Measurements from ENCODE around the gene PRSS2. TPM values are rescaled to one million over a fixed set of nuclear protein-coding genes. Genes with fewer than 3 reads are reported as not detected.

PRSS2 gene
- total RNA-seq, 1 donor: not detected

- H3K4me1 ChIP-seq (ENCODE audit: insufficient read depth, low read length): peaks cover 60% of the 10 kb centered on the region
- no peak overlapping the region for H3K4me3 ChIP-seq (ENCODE audit: low read length)
- no peaks in the 10 kb centered on the region for H3K27me3 ChIP-seq (ENCODE audit: insufficient read depth, low read length)
- no peaks in the 10 kb centered on the region for H3K9me3 ChIP-seq (ENCODE audit: low read depth, low read length)
Measured at GRCh38 chr7:142811154-142811737, 40.5 kb downstream of the PRSS2 start.

- Histone ChIP-seq H3K4me3 (ENCODE audit: low read length) (no peak overlapping the region), H3K4me1 (ENCODE audit: insufficient read depth, low read length) (peaks cover 46% of the 10 kb centered on the region), H3K27me3 (ENCODE audit: insufficient read depth, low read length) (no peaks in the 10 kb centered on the region), H3K9me3 (ENCODE audit: low read depth, low read length) (no peaks in the 10 kb centered on the region)
Measured at GRCh38 chr7:142812437-142813215, 41.9 kb downstream of the PRSS2 start.

- H3K4me1 ChIP-seq (ENCODE audit: insufficient read depth, low read length): peaks cover 40% of the 10 kb centered on the region
- H3K9me3 ChIP-seq (ENCODE audit: low read depth, low read length): no peaks in the 10 kb centered on the region
- no peak overlapping the region for H3K4me3 ChIP-seq (ENCODE audit: low read length)
- H3K27me3 ChIP-seq (ENCODE audit: insufficient read depth, low read length): no peaks in the 10 kb centered on the region
Measured at GRCh38 chr7:142813226-142813625, 42.5 kb downstream of the PRSS2 start.

GRCh38 chr7:142813699-142814098, 42.9 kb downstream of the PRSS2 start:
- Histone ChIP-seq H3K4me3 (ENCODE audit: low read length) (no peak overlapping the region), H3K9me3 (ENCODE audit: low read depth, low read length) (no peaks in the 10 kb centered on the region), H3K27me3 (ENCODE audit: insufficient read depth, low read length) (no peaks in the 10 kb centered on the region), H3K4me1 (ENCODE audit: insufficient read depth, low read length) (peaks cover 36% of the 10 kb centered on the region)

- no peaks in the 10 kb centered on the region for H3K9me3 ChIP-seq (ENCODE audit: low read depth, low read length)
- H3K27me3 ChIP-seq (ENCODE audit: insufficient read depth, low read length): no peaks in the 10 kb centered on the region
- peaks cover 30% of the 10 kb centered on the region for H3K4me1 ChIP-seq (ENCODE audit: insufficient read depth, low read length)
- no peak overlapping the region for H3K4me3 ChIP-seq (ENCODE audit: low read length)
Measured at GRCh38 chr7:142814451-142814850, 43.7 kb downstream of the PRSS2 start.

GRCh38 chr7:142815134-142815533, 44.4 kb downstream of the PRSS2 start:
- Histone ChIP-seq H3K9me3 (ENCODE audit: low read depth, low read length) (no peaks in the 10 kb centered on the region), H3K4me1 (ENCODE audit: insufficient read depth, low read length) (peaks cover 24% of the 10 kb centered on the region), H3K4me3 (ENCODE audit: low read length) (no peak overlapping the region), H3K27me3 (ENCODE audit: insufficient read depth, low read length) (no peaks in the 10 kb centered on the region)

- Histone ChIP-seq H3K27me3 (ENCODE audit: insufficient read depth, low read length) (no peaks in the 10 kb centered on the region), H3K4me3 (ENCODE audit: low read length) (no peak overlapping the region), H3K9me3 (ENCODE audit: low read depth, low read length) (no peaks in the 10 kb centered on the region), H3K4me1 (ENCODE audit: insufficient read depth, low read length) (peaks cover 8% of the 10 kb centered on the region)
Measured at GRCh38 chr7:142817506-142817905, 46.7 kb downstream of the PRSS2 start.

- H3K27me3 ChIP-seq (ENCODE audit: insufficient read depth, low read length): peaks cover 5% of the 10 kb centered on the region
Measured at GRCh38 chr7:142819530-142819929, 48.8 kb downstream of the PRSS2 start.

GRCh38 chr7:142822714-142823113, 51.9 kb downstream of the PRSS2 start:
- Histone ChIP-seq H3K4me1 (ENCODE audit: insufficient read depth, low read length) (no peaks in the 10 kb centered on the region), H3K27me3 (ENCODE audit: insufficient read depth, low read length) (peaks cover 6% of the 10 kb centered on the region), H3K4me3 (ENCODE audit: low read length) (no peak overlapping the region), H3K9me3 (ENCODE audit: low read depth, low read length) (peaks cover 7% of the 10 kb centered on the region)

More at GRCh38 chr7:142819530-142819929, 48.8 kb downstream of the PRSS2 start:
- Histone ChIP-seq H3K9me3 (ENCODE audit: low read depth, low read length) (no peaks in the 10 kb centered on the region), H3K4me1 (ENCODE audit: insufficient read depth, low read length) (no peaks in the 10 kb centered on the region), H3K4me3 (ENCODE audit: low read length) (no peak overlapping the region)

Other genes starting within 250 kb of the PRSS2 start
- 0.73 TPM for gene PRSS1, start 21.5 kb upstream of the PRSS2 start, total RNA-seq
- gene EPHB6, start 84.1 kb downstream of the PRSS2 start, total RNA-seq: 8.3 TPM
- 0.10 TPM for gene TRPV6, start 114.8 kb downstream of the PRSS2 start, total RNA-seq
- not detected for gene TRPV5, start 162.8 kb downstream of the PRSS2 start, total RNA-seq
- not detected for gene LLCFC1, start 168.5 kb downstream of the PRSS2 start, total RNA-seq
- gene KEL, start 191.4 kb downstream of the PRSS2 start, total RNA-seq: 0.10 TPM